T-helper 2 cell (primary cell): ENCODE measurements around the gene ELFN1.

ENCODE experiments used
- DNase-seq, 5 experiments: peaks; one replicate each; pipeline versions ENCODE4 v3.0.0 to v3.0.0-alpha.2; 2012 to 2022

Gene ELFN1

DNA sequence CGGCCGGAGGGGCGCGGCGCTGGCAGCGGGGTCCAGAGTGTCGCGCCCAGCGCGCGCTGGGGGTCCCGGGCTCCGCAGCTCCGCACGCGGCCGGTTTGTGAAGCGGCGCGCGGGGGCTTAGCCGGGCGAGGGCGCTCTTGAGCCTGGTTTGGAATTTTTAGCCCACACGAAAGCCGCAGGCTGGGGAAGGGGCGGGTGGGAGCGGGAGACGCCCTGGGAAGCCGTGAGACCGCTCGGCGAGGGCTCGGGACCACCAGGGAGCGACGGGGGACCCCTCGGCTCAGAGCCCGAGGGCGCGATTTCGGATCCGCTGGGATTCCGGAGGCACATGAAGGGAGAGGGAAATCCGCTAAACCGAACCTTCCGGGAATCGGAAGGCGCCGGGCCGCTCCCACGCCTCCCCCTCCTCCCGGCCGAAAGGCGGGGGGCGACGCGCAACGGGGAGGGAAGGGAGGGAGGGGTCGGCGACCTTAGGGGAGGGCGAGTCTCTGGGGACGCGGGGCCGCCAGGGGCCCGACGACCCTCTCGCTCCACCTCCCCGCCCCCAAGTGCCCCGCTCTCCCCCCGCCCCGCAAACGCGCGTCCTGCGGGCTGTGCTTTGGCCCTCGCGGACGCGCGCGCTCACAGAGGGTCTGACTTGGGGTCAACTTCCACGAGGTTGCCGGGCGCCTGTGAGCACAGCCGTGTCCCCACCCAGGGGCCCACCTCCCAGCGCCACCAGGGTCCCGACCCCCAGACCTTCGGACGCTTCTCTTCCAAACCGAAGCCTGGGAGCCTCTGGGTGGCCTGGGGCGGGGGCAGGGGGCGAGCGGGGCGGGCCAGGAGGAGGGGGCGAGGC lies 5.1 kb upstream of the ELFN1 start:
- DNase-seq: peak in 4 of 5 experiments; percentile 14 to 27 (median 24)

DNA sequence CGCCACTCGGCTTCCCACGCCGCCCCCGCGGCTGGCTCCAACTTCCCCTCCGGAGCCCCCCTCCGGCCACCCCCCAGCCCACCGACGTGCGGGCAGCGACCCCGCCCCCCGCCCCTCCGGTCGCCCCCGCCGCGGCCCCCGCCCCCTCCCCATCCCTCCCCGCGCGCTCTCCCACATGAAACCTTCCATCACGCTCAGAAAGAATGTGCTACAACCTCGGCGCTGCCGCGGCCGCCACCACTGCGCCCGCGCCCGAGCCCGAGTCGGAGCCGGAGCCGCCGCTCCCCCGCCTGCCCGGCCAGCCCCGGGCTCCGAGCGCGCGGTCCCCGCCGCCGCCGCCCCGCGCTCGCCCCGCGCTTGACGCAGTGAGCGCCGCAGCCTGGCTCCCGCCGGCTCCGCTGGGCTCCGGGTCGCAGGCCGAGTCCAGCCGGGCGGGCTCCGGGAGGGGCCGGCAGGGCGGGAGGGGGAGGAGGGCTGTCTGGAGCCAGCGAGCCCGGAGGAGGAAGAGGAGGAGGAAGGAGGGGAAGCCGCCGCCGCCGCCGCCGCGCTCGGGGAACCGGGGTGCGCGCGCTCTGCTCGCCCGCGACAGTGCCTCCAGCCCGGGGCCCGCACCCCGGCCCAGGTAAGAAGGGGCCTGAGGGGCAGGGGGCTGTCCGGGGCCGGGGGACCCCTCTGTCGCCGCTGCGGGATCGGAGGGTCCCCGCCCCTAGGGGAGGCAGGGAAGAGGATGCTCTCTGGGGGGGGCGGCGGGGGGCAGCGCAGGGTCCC lies 4.3 kb upstream of the ELFN1 start:
- DNase-seq: peak in 2 of 5 experiments; percentile 1 to 2

DNA sequence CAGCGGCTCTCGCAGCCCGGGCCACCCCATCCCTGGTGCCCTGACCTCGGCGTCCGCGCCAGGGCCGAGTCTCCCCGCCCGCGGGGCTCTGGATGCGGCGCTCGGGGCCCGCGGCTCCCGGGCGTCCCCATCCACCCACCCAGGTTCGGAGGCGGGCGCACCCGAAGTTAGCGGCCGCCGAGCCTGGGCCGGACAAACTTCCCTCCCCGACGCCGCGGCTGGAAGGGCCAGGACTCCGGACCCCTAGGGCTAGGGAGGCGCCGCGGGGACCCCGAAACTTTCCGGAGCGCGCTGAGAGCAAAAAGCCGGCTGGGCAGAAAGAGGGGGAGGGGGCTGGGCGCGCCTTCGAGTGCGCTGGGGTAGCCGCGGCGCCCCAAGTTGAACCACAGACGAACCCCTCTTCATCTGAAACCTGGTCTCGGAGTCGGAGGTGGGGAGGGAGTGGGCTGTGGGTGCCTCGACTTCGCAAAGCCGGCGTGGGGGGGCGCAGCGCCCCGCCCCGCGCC lies 3.7 kb upstream of the ELFN1 start:
- DNase-seq: peak in 1 of 5 experiments; percentile 4

DNA sequence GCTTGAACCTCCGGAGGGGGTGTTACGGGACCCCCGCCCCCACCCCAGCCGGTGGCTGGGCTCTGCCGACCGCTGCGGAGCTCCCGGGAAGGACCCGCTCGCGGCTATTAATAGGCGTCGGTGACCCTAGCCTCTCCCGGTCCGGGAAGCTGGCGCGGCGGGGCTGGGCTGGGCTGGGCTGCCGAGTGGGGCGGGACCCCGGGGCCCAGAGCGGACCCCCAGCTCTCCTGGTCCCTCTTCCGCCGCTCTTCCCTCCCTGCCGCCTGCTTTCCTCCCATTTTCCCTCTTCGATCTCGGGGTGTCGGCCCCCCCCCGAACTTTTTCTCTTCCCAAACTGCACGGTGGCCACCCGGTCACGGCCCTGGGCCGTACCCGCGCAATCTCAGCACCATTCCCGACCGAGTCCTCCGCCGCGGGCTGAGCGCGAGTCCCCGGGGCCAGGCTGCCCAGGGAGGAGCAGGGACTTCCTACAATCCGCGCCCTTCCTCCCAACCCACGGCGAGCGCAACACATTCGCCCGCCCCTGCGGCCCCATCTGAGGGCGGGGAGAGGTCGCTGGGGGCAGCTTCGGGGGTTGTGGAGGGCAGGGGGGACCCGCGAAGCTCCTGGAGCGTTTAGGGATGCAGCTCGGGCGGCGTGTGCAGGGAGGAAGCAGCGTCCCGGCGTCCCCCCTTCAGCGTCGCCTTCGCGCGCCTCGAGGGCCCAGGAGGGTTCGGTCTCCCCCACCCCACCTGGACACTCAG lies 3.1 kb upstream of the ELFN1 start:
- DNase-seq: peak in 2 of 5 experiments; percentile 2 to 4

DNA sequence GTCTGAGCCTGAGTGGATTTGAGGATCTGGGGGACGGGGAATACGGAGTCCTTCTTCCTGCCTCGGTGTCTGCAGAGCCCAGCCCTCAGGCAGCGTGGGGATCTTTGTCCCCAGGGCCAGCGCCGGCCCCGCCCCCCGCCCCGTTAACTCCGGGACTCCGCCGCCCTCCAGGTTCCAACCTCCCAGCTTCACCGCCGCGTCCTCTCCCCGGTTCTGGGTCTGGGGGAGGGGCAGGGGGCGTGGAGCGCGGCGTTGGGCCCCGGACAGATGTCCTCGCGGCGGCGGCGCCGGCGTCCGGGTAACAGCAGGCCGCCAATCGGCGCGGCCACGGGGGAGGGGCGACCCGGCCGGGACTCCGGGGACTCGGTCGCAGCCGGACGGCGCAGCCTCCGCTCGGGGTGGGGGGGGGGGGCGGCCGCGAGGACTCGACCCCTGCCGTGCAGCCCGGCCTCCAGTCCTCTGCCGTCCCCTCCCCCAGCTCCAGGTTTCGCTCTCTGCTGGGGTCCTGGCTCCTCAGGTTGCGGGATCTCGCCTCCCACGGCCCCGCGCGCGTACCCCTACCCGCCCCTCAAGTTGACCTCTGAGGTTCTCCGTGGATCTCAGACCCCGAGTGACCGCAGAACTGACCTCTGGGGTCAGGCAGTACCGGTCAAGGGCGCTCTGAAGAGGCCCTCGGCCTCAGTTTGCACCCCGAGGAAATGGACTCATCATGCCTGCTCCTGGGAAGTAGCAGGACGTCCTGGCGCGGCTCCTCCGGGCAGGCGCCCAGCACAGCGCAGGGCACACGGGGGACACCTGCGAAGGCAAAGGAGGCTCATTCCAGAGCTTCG lies 2.3 kb upstream of the ELFN1 start:
- peak in 1 of 5 experiments; percentile 2 for DNase-seq

DNA sequence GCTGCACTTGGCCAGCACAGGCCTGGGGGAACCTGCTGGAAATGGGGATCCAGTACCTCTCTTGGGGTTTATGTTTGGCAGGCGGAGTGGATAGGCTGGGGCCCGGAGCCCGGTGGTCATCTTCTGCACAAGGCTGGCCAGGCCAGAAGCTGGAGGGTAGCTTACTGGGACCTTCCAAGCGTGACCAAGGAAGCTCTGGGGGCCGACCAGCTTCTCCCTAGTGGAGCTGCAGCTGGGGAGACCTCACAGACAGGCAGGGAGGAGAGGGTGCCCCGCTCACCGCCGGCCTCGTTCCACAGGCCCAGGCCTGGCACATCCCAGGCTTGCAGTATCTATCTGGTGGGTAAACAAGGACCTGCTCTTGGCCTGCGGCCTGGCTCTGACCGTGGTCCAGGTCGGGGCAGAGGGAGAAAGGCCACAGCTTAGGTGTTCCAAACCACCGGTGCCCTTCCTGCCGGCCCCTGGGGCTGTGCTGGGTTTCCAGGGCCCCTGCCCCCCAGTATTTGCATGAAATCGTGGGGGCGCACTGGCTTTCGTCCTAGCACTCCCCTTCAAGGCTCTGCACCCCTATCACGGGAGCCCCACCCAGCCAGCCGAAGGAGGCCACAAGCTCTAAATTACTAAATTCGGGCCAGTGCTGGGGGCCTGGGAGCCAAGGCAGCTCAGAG lies 1.5 kb upstream of the ELFN1 start:
- peak in 2 of 5 experiments; percentile 3 to 4 for DNase-seq

DNA sequence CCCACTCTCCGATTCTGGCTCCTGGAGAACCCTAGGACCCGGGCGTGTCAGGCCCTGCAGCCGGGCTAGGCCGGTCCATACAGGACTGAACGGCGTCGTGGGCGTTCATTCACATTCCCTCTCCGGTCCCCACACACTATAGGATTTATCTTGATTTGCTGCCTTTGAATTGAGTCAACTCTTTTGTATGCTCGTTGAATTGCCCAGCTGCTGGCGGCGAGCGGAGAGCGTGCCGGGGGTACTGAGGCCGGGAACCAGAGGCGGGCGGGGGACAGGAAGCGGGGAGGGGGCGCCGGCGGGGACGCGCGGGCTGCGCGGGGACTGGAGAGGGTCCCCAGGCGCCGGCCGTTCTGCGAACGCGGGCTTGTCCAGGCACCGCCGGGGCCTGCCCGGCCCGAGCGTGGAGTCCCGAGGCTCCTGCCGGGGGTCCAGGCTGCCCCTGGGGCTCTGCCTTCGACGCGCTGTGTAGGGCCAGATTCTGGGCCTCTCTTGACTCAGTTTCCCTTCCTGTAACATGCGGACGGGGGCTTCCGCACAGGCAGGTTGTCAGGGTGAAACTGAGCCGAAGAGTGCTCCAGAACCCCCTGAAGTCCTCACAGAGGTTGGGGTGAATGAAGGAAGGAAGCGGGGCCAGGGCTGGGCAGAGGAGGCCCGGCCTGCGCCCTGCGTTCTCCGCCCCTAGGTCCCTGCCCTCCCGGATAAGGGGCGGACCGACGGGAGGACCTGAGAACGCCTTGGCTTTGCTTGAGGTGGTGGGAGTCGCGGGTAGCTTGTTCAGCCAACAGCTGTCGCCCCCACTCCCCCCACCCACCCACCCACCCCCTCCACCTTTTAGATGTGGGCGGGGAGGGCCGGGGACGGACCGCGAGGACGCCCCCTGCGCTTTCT lies 769 bp upstream of the ELFN1 start:
- peak in 1 of 5 experiments; percentile 0 for DNase-seq

DNA sequence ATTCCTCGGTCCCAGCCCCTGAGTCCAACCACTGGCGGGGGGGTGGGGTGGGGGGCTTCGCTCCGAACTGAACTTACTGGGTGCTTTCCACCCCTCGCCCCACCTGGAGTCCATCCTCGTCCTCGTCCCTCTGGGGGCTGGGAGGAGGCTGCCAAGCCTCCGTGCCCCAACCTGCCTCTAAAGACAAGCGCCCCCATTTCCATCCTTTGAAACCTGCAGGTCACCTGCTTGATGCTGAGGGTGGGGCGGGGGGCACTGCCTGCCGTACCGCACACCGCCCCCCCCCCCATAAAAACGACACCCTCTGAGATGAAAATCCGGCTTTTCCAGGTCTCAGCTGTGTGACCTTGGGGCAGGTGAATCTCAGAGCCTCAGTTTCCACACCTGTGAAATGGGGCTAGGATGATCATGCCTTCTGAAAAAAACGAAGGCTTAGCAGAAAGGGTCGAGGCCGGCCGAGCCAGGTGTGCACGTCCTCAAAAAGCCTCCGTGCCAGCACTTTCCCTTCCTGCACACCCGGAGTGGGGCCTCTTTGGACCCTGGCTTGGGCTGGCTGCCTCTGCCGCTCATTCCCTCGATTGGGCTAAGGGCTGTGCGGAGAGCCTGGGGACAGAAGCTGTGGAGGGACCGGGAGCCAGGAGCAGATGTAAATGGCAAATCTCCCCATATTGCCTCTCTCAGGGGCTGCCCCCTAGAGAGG lies 967 bp downstream of the ELFN1 start:
- peak in 1 of 5 experiments; percentile 0 for DNase-seq

DNA sequence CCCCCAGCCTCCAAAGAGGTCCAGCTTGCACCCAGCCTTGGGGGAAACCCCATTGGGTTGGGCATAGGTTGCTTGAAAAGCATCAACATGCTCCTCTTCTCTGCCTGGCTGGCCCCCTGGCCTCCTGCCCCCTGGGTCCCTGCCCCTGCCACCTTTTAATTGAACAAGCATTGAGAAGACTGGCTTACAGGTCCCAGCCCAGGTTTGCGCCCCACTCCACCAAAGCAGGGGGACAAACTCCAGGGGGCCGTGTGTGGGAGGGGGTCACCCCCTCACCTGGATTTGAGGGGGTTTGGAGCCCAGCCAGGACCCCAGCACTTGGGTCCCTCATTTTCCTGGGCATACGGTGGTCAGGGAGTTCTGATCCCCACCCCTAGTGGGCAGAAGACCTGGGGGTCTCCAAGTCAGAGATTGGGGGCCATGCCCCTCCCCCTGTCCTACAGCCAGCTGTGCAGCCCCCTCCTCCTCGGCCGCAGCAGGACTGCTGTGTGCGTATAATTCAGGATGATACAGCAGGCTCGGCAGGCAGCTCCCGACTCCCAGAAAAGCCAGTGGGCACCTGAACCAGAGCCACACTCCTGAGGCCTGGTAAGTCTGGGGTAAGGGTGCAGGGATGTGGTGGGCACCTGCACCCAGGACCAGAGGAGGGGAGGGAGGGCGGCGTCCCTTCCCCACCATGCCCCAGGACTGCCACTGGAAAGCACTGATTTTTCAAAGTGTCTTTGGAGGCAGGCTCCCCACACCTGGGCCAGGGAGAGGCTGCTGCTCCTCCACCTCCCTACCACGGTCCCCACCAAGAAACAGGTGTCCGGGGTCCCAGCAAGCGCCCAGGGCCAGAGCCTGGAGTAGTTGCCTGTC lies 1.7 kb downstream of the ELFN1 start:
- DNase-seq: peak in 1 of 5 experiments; percentile 1

DNA sequence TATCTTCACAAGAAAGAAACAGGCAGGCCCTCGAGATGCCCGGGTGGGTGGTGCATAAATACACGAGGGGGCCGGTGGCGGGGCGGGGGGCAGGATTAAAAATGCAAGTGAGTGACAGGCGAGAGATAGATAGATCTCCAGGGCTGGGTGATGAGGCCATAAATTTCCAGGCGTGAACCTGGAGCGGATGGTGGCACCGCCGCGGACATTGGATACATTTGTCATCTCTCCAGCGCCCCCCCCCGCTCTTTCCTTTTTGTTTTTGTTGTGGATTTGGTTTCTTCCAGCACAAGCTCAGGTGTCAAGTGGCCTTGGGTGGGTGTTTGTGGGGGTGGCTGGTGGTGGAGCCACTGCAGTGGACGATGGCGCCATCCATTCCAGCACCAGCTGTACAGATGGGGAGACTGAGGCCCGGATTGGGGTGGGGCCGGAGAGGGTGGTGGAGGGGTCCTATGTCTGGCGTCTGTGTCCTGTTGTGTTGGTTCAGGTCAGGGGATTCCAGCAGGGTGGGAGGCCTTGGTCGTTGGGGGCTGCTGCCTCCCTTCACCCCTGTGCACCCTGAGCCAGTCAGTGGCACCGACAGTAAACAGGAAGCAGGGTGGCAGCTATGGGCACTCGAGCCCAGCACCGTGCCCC lies 2.9 kb downstream of the ELFN1 start:
- peak in 1 of 5 experiments; percentile 0 for DNase-seq

DNA sequence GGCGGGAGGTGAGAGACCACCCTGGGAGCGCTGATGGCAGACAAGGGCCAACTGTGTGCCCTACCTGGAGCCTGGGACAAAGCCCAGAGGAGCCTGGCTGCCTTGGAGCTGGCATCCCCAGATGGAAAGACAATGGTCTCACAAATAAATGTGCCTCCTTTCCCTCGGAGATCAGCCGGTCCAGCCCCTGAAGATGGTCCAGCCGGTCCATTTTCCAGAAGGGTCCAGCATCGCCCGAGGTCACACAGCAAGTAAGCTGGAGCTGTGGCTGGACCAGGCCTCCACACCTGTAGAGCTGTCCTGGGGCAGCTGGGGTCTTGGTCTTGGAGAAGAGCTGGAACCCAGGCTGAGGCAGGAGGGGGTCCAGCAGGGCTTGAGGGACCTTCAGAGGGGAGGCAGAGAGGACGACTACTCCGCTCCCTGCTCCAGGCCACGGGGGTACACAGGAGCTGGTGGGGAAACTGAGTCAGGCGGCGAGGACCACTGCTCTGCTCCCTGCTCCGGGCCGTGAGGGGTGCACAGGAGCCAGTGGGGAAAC lies 3.6 kb downstream of the ELFN1 start:
- DNase-seq: peak in 1 of 5 experiments; percentile 2

DNA sequence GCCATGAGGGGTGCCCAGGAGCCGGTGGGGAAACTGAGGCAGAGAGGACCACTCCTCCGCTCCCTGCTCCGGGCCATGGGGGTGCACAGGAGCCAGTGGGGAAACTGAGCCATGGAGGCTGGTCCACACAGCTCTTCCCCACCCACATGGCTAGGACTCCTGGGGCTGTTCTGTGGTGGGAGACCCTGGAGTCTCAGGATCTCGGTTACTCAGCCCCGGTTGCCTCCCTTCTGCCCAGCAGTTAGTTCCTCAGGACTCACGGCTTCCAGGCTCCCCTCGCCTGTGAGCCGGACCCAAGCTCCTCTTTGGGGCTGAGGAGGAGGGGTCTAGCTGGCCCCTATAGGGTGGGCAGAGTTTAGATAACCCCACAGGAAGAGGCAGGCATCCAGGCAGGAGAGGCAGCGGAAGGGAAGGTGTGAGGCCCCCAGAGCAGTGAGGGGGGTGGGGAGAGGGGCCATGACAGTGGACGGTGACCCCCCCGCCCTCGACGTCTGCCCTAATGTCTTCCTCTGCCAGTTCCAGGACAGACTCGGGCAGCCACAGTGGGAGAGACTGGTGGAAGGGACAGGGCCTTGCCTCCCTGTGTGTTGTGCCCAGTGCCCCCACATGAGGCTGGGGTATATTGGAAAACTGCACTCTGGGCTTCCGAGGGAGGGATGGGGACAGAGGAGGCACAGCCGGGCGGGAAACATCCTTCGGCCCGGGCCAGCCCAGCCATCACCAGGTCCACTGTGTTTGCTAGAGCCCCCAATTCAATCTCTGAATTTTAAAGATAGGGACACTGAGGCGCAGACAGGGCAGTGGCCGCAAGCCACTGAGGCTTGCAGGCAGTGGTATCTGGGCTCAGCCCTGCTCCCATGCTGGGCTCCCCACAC lies 4.3 kb downstream of the ELFN1 start:
- DNase-seq: peak in 1 of 5 experiments; percentile 1

DNA sequence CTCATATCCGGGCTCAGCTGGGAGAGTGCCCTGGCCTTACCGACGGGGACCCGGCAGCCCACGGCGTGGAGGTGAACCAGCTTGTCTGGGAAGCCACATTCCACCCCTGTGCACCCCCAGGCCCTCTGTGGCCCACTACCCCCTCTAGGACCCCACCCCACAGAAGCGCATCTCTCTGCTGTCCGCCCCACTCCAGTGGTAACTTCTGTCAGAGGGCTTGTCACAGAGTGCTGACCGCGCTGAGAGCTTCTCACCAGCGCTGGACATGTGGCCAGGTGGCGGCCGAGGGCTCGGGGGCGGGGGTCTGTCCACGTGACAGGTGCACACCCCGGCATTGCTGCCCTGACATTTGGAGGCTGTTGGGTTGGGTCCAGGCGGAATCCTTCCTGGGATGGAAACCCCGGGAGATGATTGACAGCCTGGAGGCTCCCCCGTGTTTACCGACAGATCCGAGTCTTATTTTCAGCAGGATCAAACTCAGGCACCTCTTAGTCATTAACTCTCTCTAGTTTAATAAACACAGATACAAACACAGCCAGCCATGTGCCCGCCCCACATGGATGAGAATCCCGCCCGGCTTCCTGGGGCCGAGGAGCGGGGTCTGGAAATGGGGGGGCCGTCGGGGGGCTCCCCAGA lies 5.1 kb downstream of the ELFN1 start:
- peak in 1 of 5 experiments; percentile 1 for DNase-seq

DNA sequence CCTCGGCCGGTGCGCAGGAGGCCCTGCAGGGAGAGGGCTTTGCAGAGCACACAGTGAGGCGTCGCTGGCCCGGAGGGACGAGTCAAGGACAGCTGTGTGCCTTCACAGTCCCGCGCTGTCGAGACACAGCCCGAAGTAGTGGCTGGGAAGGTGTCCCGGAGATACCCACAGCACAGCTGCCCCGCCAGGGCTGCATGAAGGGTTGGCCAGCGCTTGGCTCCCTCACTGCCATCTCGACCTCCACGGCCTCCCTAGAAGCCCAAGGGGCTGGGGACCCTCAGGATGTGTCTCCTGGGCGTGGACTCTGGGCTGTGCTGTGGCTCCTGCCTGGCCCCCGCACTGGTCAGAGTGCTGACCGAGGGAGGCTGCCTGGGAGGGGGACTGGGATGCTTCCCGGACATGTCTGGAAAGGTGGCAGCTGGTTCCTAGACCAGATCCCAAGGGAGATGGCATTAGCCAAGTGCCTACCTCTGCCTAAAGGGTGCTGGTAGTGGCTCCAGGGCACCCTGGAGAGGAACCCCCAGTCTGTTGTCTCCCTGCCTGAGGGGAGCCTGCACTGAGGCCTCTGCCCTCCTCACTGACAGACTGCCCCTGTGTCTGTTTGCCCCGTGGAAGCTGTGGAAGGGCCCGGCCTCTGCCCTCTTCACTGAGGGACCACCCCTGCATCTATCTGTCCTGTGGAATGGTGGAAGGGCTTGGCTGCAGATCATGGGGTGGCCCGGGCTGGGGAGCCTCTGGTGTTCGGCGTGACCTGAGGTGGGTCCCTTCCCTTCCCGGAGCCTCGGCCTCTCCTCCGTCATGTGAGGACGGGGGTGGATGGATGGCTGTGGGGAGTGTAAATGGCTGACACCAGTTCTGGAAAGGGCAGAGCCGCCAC lies 5.8 kb downstream of the ELFN1 start:
- peak in 1 of 5 experiments; percentile 2 for DNase-seq

DNA sequence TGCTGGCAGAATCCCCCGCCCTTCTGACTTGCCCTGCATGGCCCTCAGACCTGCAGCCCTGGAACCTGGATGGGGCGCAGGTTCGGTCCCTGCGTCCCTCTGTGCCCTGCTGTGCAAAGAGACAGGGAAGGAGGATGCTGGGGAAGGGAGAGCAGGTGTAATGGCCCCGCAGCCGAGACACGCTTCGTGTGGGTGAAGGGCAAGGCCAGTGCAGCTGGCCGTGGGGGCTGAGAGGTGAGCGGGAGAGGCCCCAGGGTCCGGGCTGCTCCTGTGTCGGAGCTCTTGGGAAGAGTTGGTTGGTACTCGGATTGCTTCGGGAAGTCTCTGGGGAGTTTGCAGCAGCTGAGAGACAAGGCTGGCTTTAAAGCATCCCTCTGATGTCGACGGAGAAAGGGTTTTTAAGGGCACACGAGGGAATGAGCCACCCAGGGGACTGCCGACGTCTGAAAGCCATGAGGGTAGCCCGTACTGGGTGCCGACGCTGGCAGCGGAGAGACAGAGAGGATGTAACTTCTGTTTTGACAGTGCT lies 6.5 kb downstream of the ELFN1 start:
- DNase-seq: no peak
